HK-2 (cell line): ENCODE measurements around the gene BHMT2.

ENCODE experiments used
- DNase-seq: peaks from one replicate; pipeline ENCODE4 v3.0.0-alpha.2; 2018; ENCODE audit not compliant: unreplicated experiment

The BHMT2 gene

GRCh38 chr5:79062436-79062835 lies 7.1 kb upstream of the BHMT2 start:
- no peak for DNase-seq

GRCh38 chr5:79070350-79070667 lies 742 bp downstream of the BHMT2 start:
- no peak for DNase-seq

GRCh38 chr5:79074641-79075040 lies 5.1 kb downstream of the BHMT2 start:
- peak; percentile 6 for DNase-seq

- DNase-seq: no peak
These were observed 6.3 kb downstream of the BHMT2 start for GRCh38 chr5:79075646-79076426.

GRCh38 chr5:79076819-79077218 lies 7.3 kb downstream of the BHMT2 start:
- DNase-seq: no peak

GRCh38 chr5:79077680-79078365 lies 8.3 kb downstream of the BHMT2 start:
- DNase-seq: no peak

- no peak for DNase-seq
These were observed 11.2 kb downstream of the BHMT2 start for GRCh38 chr5:79080804-79081203.

GRCh38 chr5:79081779-79082178 lies 12.2 kb downstream of the BHMT2 start:
- no peak for DNase-seq

- DNase-seq: no peak
These were observed 16.5 kb downstream of the BHMT2 start for GRCh38 chr5:79086116-79086515.

- DNase-seq: no peak
These were observed 18.9 kb downstream of the BHMT2 start for GRCh38 chr5:79088507-79088906.

GRCh38 chr5:79091064-79091463 lies 21.5 kb downstream of the BHMT2 start:
- DNase-seq: no peak

GRCh38 chr5:79093762-79094161 lies 24.2 kb downstream of the BHMT2 start:
- DNase-seq: no peak

GRCh38 chr5:79105868-79106267 lies 36.3 kb downstream of the BHMT2 start:
- no peak for DNase-seq

GRCh38 chr5:79107020-79107796 lies 37.6 kb downstream of the BHMT2 start:
- DNase-seq: no peak

GRCh38 chr5:79108086-79108485 lies 38.5 kb downstream of the BHMT2 start:
- no peak for DNase-seq

- no peak for DNase-seq
These were observed 39.2 kb downstream of the BHMT2 start for GRCh38 chr5:79108792-79109191.

GRCh38 chr5:79109527-79110492 lies 40.2 kb downstream of the BHMT2 start:
- DNase-seq: no peak

- DNase-seq: no peak
These were observed 41.9 kb downstream of the BHMT2 start, which contains the start of gene BHMT for GRCh38 chr5:79111387-79111959. TSS of gene BHMT (plus strand) at chr5:79111809. CDS start at chr5:79111886, 77 bp downstream.

- no peak for DNase-seq
These were observed 42.6 kb downstream of the BHMT2 start for GRCh38 chr5:79111960-79112702.

- DNase-seq: no peak
These were observed 43.1 kb downstream of the BHMT2 start for GRCh38 chr5:79112703-79113058.
